Endodermal cell (in vitro differentiated cells): ENCODE results near the gene ADH7. TPM values are rescaled to one million over a fixed set of nuclear protein-coding genes. Genes with fewer than 3 reads are reported as not detected.
A peak's percentile ranks its signal among the peaks of the same experiment; 100 is the strongest.
"Not testable (repeated sequence)": the region's sequence is repeated elsewhere in the genome, so short reads cannot be mapped to it uniquely, and the experiment has no call there.

Experiments
- DNase-seq: peaks from one replicate; pipeline ENCODE4 v3.0.0-alpha.2; 2017
- H3K27ac ChIP-seq: 2 replicates; pipeline ENCODE4 v1.5.1; 2013; ENCODE audit warnings: mild to moderate bottlenecking, low read depth, low read length, moderate library complexity
- H3K27me3 ChIP-seq: 2 replicates; pipeline ENCODE4 v1.6.1; 2013; ENCODE audit warnings: mild to moderate bottlenecking, low read length, moderate library complexity; ENCODE audit not compliant: insufficient read depth, control insufficient read depth, poor library complexity, severe bottlenecking
- H3K36me3 ChIP-seq: 2 replicates; pipeline ENCODE4 v1.7.0; 2013; ENCODE audit warnings: mild to moderate bottlenecking, low read length, moderate library complexity; ENCODE audit not compliant: control insufficient read depth, insufficient read depth
- H3K4me1 ChIP-seq: one replicate; pipeline ENCODE4 v1.7.0; 2013; ENCODE audit warnings: low read length; ENCODE audit not compliant: control insufficient read depth, insufficient read depth
- H3K4me3 ChIP-seq: 2 replicates; pipeline ENCODE4 v1.5.1; 2013; ENCODE audit warnings: mild to moderate bottlenecking, low read length, moderate library complexity
- H3K9ac ChIP-seq: 2 replicates; pipeline ENCODE4 v1.6.1; 2013; ENCODE audit warnings: mild to moderate bottlenecking, low read length, moderate library complexity; ENCODE audit not compliant: poor library complexity, severe bottlenecking; ENCODE audit errors: extremely low read depth
- H3K9me3 ChIP-seq: 2 replicates; pipeline ENCODE4 v1.6.1; 2013; ENCODE audit warnings: mild to moderate bottlenecking, low read length, moderate library complexity; ENCODE audit not compliant: control insufficient read depth
- H3K27ac Mint-ChIP-seq: 2 replicates; pipeline ENCODE4 v1.8.0; 2020; ENCODE audit warnings: mixed read lengths
- H3K27me3 Mint-ChIP-seq: 2 replicates; pipeline ENCODE4 v1.8.0; 2021; ENCODE audit warnings: mild to moderate bottlenecking, mixed read lengths; ENCODE audit not compliant: insufficient read depth
- H3K36me3 Mint-ChIP-seq: 2 replicates; pipeline ENCODE4 v1.8.0; 2020; ENCODE audit warnings: low read depth, mixed read lengths
- H3K4me1 Mint-ChIP-seq: 2 replicates; pipeline ENCODE4 v1.8.0; 2020; ENCODE audit warnings: mixed read lengths
- H3K4me3 Mint-ChIP-seq: 2 replicates; pipeline ENCODE4 v1.8.0; 2020; ENCODE audit warnings: mild to moderate bottlenecking, moderate library complexity, mixed read lengths
- H3K9me3 Mint-ChIP-seq: 2 replicates; pipeline ENCODE4 v1.8.0; 2020; ENCODE audit warnings: mild to moderate bottlenecking, mixed read lengths
- WGBS, 2 experiments: methylation state at CpG; one replicate each; pipeline versions ENCODE4 v1.1.5 to v1.1.7; 2013; ENCODE audit warnings: missing lambda C conversion rate in 2 of 2, mixed read lengths in 1 of 2; ENCODE audit not compliant: insufficient coverage in 1 of 2, insufficient read length in 1 of 2; 5-methylcytosine and 5-hydroxymethylcytosine counted together
- total RNA-seq, 2 donors: library from RNA; stranded (reverse); fragmentation: NEBNext Ultra II Directional in 1 of 2; extraction: Animal tissue kit (Norgen Biotek cat#: 25700) in 1 of 2; gene quantifications; 2 replicates in 1 of 2; 3 replicates in 1 of 2; pipeline ENCODE4 v1.2.1, GENCODE V29; 2021
- TF ChIP-seq, protein P1 (sequence below): fragments of 200-600 bp; sonication (generic); conservative IDR thresholded peaks from 2 replicates; pipeline ENCODE4 v1.5.0; 2021; ENCODE audit warnings: antibody characterized with exemption, mild to moderate bottlenecking

ADH7 gene
- total RNA-seq, 2 donors from 2014 or later, result not detected

- Mint-ChIP-seq H3K4me3 (no peak overlapping the region), H3K4me1 (peaks cover 8% of the 10 kb centered on the region), H3K9me3 (peaks cover 19% of the 10 kb centered on the region), H3K27ac (no peak overlapping the region), H3K36me3 (no peaks in the 10 kb centered on the region), H3K27me3 (no peaks in the 10 kb centered on the region)
- Histone ChIP-seq H3K27me3 (no peaks in the 10 kb centered on the region), H3K4me1 (peaks cover 11% of the 10 kb centered on the region), H3K4me3 (peak overlapping the region; percentile 48), H3K9ac (no peak overlapping the region), H3K9me3 (peaks cover 27% of the 10 kb centered on the region), H3K27ac (no peak overlapping the region), H3K36me3 (no peaks in the 10 kb centered on the region)
- DNase-seq, result no peak
- TF ChIP-seq, protein P1, sequence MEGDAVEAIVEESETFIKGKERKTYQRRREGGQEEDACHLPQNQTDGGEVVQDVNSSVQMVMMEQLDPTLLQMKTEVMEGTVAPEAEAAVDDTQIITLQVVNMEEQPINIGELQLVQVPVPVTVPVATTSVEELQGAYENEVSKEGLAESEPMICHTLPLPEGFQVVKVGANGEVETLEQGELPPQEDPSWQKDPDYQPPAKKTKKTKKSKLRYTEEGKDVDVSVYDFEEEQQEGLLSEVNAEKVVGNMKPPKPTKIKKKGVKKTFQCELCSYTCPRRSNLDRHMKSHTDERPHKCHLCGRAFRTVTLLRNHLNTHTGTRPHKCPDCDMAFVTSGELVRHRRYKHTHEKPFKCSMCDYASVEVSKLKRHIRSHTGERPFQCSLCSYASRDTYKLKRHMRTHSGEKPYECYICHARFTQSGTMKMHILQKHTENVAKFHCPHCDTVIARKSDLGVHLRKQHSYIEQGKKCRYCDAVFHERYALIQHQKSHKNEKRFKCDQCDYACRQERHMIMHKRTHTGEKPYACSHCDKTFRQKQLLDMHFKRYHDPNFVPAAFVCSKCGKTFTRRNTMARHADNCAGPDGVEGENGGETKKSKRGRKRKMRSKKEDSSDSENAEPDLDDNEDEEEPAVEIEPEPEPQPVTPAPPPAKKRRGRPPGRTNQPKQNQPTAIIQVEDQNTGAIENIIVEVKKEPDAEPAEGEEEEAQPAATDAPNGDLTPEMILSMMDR, result no peak
Measured at GRCh38 chr4:99379571-99379970, 55.6 kb downstream of the ADH7 start.

DNA sequence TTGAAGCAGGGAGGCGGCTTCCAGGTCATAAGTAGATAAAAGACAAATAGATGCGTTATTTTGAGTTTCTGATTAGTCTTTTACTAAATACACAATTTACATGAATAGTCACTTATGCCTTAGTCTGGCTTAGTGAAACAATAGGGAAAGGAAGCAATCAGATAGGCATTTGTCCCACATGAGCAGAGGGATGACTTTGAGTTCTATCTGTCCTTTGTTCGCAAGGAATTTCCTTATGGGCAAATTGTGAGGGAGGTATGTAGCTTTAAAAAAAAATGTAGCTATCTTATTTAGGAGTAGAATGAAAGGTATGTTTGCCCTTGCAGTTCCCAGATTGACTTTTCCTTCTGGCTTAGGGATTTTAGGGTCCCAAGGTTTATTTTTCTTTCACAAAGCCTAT is 56.3 kb downstream of the ADH7 start:
- Histone ChIP-seq H3K9ac (no peak overlapping the region), H3K4me1 (peaks cover 7% of the 10 kb centered on the region), H3K27me3 (no peaks in the 10 kb centered on the region), H3K36me3 (no peaks in the 10 kb centered on the region), H3K4me3 (peak overlapping the region; percentile 48), H3K9me3 (peaks cover 34% of the 10 kb centered on the region), H3K27ac (no peak overlapping the region)
- H3K4me3 Mint-ChIP-seq, result no peak overlapping the region
- DNase-seq, result no peak
- peaks cover 23% of the 10 kb centered on the region for H3K9me3 Mint-ChIP-seq
- no peaks in the 10 kb centered on the region for H3K36me3 Mint-ChIP-seq
- H3K27ac Mint-ChIP-seq, result no peak overlapping the region
- TF ChIP-seq, protein P1, result no peak
- H3K4me1 Mint-ChIP-seq, result peaks cover 8% of the 10 kb centered on the region
- H3K27me3 Mint-ChIP-seq, result no peaks in the 10 kb centered on the region
- 90% methylated on average over 2 of the region's 3 CpGs; no CpG with 5 or more reads in 1 of the 2 experiments for WGBS, 2 experiments

GRCh38 chr4:99377341-99377740 is 57.8 kb downstream of the ADH7 start:
- H3K9me3 Mint-ChIP-seq, result peaks cover 39% of the 10 kb centered on the region
- not testable (repeated sequence) for H3K4me3 Mint-ChIP-seq, H3K27ac Mint-ChIP-seq, H3K27me3 ChIP-seq, H3K27ac ChIP-seq, H3K4me1 ChIP-seq, H3K9ac ChIP-seq, H3K4me1 Mint-ChIP-seq, H3K4me3 ChIP-seq, H3K36me3 Mint-ChIP-seq, H3K36me3 ChIP-seq, H3K27me3 Mint-ChIP-seq
- peak; percentile 55 for DNase-seq
- TF ChIP-seq, protein P1, result peak; percentile 73
- peaks cover 48% of the 10 kb centered on the region for H3K9me3 ChIP-seq
- 76 to 87% methylated on average over 3 to 6 of the region's 6 CpGs for WGBS, 2 experiments

GRCh38 chr4:99372464-99372863 is 62.7 kb downstream of the ADH7 start:
- not testable (repeated sequence) for H3K4me3 Mint-ChIP-seq, H3K4me1 ChIP-seq, H3K4me1 Mint-ChIP-seq, H3K27ac Mint-ChIP-seq, DNase-seq, H3K27me3 ChIP-seq, H3K27me3 Mint-ChIP-seq, H3K9ac ChIP-seq, H3K27ac ChIP-seq, H3K36me3 ChIP-seq, H3K4me3 ChIP-seq, H3K36me3 Mint-ChIP-seq
- H3K9me3 Mint-ChIP-seq, result peaks cover 41% of the 10 kb centered on the region
- 90 to 100% methylated on average over 1 to 2 of the region's 2 CpGs for WGBS, 2 experiments
- peaks cover 50% of the 10 kb centered on the region for H3K9me3 ChIP-seq

DNA sequence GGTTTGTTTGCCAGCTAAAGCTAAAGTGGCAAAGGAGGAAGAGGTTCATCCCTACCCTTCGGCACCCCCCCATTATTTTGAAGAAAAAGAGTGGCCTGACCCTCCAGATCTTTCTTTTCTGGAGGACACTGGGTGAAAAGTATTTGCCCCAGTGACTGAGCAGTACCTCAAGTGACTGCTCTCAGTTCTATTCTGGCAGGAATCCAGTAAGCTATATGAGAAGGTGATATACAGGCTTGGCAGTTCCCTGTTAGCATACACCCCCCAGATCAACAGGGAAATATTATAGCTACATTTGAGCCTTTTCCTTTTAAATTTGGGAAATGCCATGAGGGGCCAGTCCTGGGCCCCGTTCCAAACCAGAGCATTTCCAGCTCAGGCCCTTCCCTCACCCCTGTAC is 67.3 kb downstream of the ADH7 start:
- not testable (repeated sequence) for H3K4me3 Mint-ChIP-seq, H3K4me1 ChIP-seq, H3K36me3 Mint-ChIP-seq, H3K4me1 Mint-ChIP-seq, H3K4me3 ChIP-seq, H3K27ac ChIP-seq, H3K36me3 ChIP-seq, H3K27me3 Mint-ChIP-seq, H3K27ac Mint-ChIP-seq, H3K27me3 ChIP-seq, DNase-seq, H3K9ac ChIP-seq
- peaks cover 18% of the 10 kb centered on the region for H3K9me3 Mint-ChIP-seq
- peaks cover 31% of the 10 kb centered on the region for H3K9me3 ChIP-seq
- 98 to 100% methylated on average over 1 to 2 of the region's 2 CpGs for WGBS, 2 experiments
